ENCODE measurements around the gene PGM1.

DNA sequence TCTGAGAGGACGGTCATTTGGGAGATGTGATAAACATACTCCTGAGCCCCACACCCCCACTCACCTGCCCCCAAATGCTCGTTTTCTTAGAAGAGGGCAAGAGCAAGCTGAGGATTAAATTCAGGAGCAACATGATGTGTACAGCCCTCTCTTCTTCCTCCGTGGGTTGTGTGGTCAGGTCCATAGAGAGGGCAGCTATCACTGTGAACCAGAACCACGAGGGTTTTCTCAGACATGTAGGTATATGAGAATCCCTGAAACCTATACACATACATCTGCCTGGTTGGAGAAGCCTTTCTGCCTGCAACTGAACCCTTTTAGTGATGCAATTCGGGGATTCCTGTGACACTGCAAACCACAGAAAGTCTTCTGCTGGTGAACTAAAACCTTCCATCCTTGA lies 38.9 kb downstream of the PGM1 start:
- TF ChIP-seq ZNF232 (CRISPR knock-in tag; IDR thresholded peaks at IDR 0.05; ENCODE audit: borderline replicate concordance) (no peak), ZNF652 (CRISPR knock-in tag; IDR thresholded peaks at IDR 0.05; ENCODE audit: borderline replicate concordance, low read depth) (no peak), FLYWCH1 (CRISPR knock-in tag; IDR thresholded peaks at IDR 0.05) (no peak)
- TF ChIP-seq, protein P1, sequence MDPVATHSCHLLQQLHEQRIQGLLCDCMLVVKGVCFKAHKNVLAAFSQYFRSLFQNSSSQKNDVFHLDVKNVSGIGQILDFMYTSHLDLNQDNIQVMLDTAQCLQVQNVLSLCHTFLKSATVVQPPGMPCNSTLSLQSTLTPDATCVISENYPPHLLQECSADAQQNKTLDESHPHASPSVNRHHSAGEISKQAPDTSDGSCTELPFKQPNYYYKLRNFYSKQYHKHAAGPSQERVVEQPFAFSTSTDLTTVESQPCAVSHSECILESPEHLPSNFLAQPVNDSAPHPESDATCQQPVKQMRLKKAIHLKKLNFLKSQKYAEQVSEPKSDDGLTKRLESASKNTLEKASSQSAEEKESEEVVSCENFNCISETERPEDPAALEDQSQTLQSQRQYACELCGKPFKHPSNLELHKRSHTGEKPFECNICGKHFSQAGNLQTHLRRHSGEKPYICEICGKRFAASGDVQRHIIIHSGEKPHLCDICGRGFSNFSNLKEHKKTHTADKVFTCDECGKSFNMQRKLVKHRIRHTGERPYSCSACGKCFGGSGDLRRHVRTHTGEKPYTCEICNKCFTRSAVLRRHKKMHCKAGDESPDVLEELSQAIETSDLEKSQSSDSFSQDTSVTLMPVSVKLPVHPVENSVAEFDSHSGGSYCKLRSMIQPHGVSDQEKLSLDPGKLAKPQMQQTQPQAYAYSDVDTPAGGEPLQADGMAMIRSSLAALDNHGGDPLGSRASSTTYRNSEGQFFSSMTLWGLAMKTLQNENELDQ (CRISPR knock-in tag; IDR thresholded peaks at IDR 0.05; ENCODE audit: borderline replicate concordance), result no peak
- TF ChIP-seq, protein P2, sequence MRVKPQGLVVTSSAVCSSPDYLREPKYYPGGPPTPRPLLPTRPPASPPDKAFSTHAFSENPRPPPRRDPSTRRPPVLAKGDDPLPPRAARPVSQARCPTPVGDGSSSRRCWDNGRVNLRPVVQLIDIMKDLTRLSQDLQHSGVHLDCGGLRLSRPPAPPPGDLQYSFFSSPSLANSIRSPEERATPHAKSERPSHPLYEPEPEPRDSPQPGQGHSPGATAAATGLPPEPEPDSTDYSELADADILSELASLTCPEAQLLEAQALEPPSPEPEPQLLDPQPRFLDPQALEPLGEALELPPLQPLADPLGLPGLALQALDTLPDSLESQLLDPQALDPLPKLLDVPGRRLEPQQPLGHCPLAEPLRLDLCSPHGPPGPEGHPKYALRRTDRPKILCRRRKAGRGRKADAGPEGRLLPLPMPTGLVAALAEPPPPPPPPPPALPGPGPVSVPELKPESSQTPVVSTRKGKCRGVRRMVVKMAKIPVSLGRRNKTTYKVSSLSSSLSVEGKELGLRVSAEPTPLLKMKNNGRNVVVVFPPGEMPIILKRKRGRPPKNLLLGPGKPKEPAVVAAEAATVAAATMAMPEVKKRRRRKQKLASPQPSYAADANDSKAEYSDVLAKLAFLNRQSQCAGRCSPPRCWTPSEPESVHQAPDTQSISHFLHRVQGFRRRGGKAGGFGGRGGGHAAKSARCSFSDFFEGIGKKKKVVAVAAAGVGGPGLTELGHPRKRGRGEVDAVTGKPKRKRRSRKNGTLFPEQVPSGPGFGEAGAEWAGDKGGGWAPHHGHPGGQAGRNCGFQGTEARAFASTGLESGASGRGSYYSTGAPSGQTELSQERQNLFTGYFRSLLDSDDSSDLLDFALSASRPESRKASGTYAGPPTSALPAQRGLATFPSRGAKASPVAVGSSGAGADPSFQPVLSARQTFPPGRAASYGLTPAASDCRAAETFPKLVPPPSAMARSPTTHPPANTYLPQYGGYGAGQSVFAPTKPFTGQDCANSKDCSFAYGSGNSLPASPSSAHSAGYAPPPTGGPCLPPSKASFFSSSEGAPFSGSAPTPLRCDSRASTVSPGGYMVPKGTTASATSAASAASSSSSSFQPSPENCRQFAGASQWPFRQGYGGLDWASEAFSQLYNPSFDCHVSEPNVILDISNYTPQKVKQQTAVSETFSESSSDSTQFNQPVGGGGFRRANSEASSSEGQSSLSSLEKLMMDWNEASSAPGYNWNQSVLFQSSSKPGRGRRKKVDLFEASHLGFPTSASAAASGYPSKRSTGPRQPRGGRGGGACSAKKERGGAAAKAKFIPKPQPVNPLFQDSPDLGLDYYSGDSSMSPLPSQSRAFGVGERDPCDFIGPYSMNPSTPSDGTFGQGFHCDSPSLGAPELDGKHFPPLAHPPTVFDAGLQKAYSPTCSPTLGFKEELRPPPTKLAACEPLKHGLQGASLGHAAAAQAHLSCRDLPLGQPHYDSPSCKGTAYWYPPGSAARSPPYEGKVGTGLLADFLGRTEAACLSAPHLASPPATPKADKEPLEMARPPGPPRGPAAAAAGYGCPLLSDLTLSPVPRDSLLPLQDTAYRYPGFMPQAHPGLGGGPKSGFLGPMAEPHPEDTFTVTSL (CRISPR knock-in tag; IDR thresholded peaks at IDR 0.05; ENCODE audit: borderline replicate concordance), result no peak
- TF ChIP-seq, protein P3, sequence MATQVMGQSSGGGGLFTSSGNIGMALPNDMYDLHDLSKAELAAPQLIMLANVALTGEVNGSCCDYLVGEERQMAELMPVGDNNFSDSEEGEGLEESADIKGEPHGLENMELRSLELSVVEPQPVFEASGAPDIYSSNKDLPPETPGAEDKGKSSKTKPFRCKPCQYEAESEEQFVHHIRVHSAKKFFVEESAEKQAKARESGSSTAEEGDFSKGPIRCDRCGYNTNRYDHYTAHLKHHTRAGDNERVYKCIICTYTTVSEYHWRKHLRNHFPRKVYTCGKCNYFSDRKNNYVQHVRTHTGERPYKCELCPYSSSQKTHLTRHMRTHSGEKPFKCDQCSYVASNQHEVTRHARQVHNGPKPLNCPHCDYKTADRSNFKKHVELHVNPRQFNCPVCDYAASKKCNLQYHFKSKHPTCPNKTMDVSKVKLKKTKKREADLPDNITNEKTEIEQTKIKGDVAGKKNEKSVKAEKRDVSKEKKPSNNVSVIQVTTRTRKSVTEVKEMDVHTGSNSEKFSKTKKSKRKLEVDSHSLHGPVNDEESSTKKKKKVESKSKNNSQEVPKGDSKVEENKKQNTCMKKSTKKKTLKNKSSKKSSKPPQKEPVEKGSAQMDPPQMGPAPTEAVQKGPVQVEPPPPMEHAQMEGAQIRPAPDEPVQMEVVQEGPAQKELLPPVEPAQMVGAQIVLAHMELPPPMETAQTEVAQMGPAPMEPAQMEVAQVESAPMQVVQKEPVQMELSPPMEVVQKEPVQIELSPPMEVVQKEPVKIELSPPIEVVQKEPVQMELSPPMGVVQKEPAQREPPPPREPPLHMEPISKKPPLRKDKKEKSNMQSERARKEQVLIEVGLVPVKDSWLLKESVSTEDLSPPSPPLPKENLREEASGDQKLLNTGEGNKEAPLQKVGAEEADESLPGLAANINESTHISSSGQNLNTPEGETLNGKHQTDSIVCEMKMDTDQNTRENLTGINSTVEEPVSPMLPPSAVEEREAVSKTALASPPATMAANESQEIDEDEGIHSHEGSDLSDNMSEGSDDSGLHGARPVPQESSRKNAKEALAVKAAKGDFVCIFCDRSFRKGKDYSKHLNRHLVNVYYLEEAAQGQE (IDR thresholded peaks at IDR 0.05; ENCODE audit: borderline replicate concordance in 1 of 2, low read depth in 1 of 2, low read length in 2 of 2), result no peak

Measured in HepG2 (cell line).